Peyer's patch (tissue), 4 donors: ENCODE data around the gene NAA16.

ENCODE experiments used
- POLR2A ChIP-seq, 2 donors: fragments of 450-650 bp; IDR thresholded peaks; one replicate each; pipeline ENCODE4 v1.5.1; 2017; ENCODE audit warnings: antibody characterized with exemption in 2 of 2, mild to moderate bottlenecking in 2 of 2, moderate library complexity in 2 of 2
- TF ChIP-seq, protein P1 (sequence below), 6 experiments: fragments of 450-650 bp in 4 of 6; fragments of 200-600 bp in 2 of 6; sonication (generic) in 1 of 6; IDR thresholded peaks; one replicate each; pipeline ENCODE4 v1.5.1; 2017 to 2019; ENCODE audit warnings: antibody characterized with exemption in 6 of 6, mild to moderate bottlenecking in 3 of 6, moderate library complexity in 1 of 6

DNA sequence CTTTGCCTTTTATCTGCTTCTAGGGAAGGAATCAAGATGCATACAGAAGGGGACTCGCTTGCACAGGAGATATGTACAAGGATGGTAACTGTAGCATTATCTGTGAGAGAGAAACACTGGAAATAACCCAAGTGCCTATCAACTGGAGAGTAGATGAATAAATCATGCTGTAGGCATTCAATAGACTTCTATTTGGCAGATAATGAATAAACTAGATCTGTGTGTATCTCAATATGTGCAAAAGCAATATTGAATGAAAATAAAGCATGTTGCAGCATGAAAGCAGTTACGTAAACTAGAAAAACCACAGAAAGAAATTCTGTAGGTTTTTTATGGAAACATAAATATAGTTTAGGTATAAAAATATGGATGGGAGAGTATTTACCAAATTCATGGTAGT is 107.7 kb downstream of the NAA16 start:
- TF ChIP-seq, protein P1, sequence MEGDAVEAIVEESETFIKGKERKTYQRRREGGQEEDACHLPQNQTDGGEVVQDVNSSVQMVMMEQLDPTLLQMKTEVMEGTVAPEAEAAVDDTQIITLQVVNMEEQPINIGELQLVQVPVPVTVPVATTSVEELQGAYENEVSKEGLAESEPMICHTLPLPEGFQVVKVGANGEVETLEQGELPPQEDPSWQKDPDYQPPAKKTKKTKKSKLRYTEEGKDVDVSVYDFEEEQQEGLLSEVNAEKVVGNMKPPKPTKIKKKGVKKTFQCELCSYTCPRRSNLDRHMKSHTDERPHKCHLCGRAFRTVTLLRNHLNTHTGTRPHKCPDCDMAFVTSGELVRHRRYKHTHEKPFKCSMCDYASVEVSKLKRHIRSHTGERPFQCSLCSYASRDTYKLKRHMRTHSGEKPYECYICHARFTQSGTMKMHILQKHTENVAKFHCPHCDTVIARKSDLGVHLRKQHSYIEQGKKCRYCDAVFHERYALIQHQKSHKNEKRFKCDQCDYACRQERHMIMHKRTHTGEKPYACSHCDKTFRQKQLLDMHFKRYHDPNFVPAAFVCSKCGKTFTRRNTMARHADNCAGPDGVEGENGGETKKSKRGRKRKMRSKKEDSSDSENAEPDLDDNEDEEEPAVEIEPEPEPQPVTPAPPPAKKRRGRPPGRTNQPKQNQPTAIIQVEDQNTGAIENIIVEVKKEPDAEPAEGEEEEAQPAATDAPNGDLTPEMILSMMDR (IDR thresholded peaks at IDR 0.05) = no peak
- TF ChIP-seq POLR2A (IDR thresholded peaks at IDR 0.05) = no peak
